Frontal cortex (tissue), 1 donor: Measurements from ENCODE around the gene KRTAP13-3. TPM values are rescaled to one million over a fixed set of nuclear protein-coding genes. Genes with fewer than 3 reads are reported as not detected.

Experiments
- total RNA-seq: library from RNA; depleted of rRNA; stranded (reverse); fragments of >200 nt; gene quantifications from one replicate; pipeline ENCODE4 v1.2.3, GENCODE V29; 2014

Gene KRTAP13-3
- total RNA-seq, 1 donor from 2014 or later: not detected

Other genes with a start within 250 kb of the KRTAP13-3 start
- not detected for gene CLDN8, start 209.8 kb downstream of the KRTAP13-3 start, total RNA-seq
- not detected for gene KRTAP24-1, start 143.0 kb downstream of the KRTAP13-3 start, total RNA-seq
- gene KRTAP25-1, start 136.4 kb downstream of the KRTAP13-3 start, total RNA-seq: not detected
- gene KRTAP26-1, start 105.6 kb downstream of the KRTAP13-3 start, total RNA-seq: not detected
- not detected for gene KRTAP27-1, start 88.2 kb downstream of the KRTAP13-3 start, total RNA-seq
- not detected for gene KRTAP23-1, start 77.3 kb downstream of the KRTAP13-3 start, total RNA-seq
- not detected for gene KRTAP13-2, start 53.7 kb downstream of the KRTAP13-3 start, total RNA-seq
- not detected for gene KRTAP13-1, start 29.9 kb downstream of the KRTAP13-3 start, total RNA-seq
- gene KRTAP13-4, start 4.3 kb upstream of the KRTAP13-3 start, total RNA-seq: not detected
- not detected for gene KRTAP15-1, start 14.3 kb upstream of the KRTAP13-3 start, total RNA-seq
- gene KRTAP19-1, start 54.4 kb upstream of the KRTAP13-3 start, total RNA-seq: not detected
- not detected for gene KRTAP19-2, start 61.5 kb upstream of the KRTAP13-3 start, total RNA-seq
- not detected for gene KRTAP19-3, start 66.1 kb upstream of the KRTAP13-3 start, total RNA-seq
- not detected for gene KRTAP19-4, start 71.2 kb upstream of the KRTAP13-3 start, total RNA-seq
- not detected for gene KRTAP19-5, start 76.2 kb upstream of the KRTAP13-3 start, total RNA-seq
- not detected for gene KRTAP19-6, start 115.9 kb upstream of the KRTAP13-3 start, total RNA-seq
- gene KRTAP19-7, start 135.4 kb upstream of the KRTAP13-3 start, total RNA-seq: not detected
- not detected for gene KRTAP22-2, start 164.5 kb upstream of the KRTAP13-3 start, total RNA-seq
- not detected for gene KRTAP6-3, start 166.5 kb upstream of the KRTAP13-3 start, total RNA-seq
- not detected for gene KRTAP6-2, start 173.0 kb upstream of the KRTAP13-3 start, total RNA-seq
- not detected for gene KRTAP22-1, start 175.2 kb upstream of the KRTAP13-3 start, total RNA-seq
- gene KRTAP6-1, start 188.0 kb upstream of the KRTAP13-3 start, total RNA-seq: not detected
- not detected for gene KRTAP20-1, start 190.5 kb upstream of the KRTAP13-3 start, total RNA-seq
- gene KRTAP20-4, start 194.7 kb upstream of the KRTAP13-3 start, total RNA-seq: not detected
- not detected for gene KRTAP20-2, start 209.3 kb upstream of the KRTAP13-3 start, total RNA-seq
- gene KRTAP20-3, start 216.9 kb upstream of the KRTAP13-3 start, total RNA-seq: not detected